Caco-2 (cell line): ENCODE results near the gene GZMB. TPM values are rescaled to one million over a fixed set of nuclear protein-coding genes. Genes with fewer than 3 reads are reported as not detected.

Experiments
- BruUV-seq: library from RNA; stranded (reverse); fragments of 400-500 nt; replicated peaks from 2 replicates; lab custom pipeline; 2021; lab: Mats Ljungman, UMichigan
- CTCF ChIA-PET: fragments of 300-600 bp; sonication (Branson Sonifier 250); formaldehyde crosslinking; loops from one replicate; lab custom pipeline; 2022; ENCODE audit warnings: antibody characterized with exemption; lab: Charles Lee
- POLR2A ChIA-PET: fragments of 300-600 bp; sonication (Branson Sonifier 250); formaldehyde crosslinking; loops from one replicate; lab custom pipeline; 2022; ENCODE audit warnings: antibody characterized with exemption; lab: Charles Lee
- DNase-seq, 2 experiments: peaks; one replicate each; pipeline versions ENCODE4 v3.0.0 to v3.0.0-alpha.2; 2020 to 2022
- H3K27me3 ChIP-seq: replicated peaks from 2 replicates; pipeline ENCODE4 v1.6.0; 2011; ENCODE audit warnings: low read length; ENCODE audit not compliant: control insufficient read depth, insufficient read depth
- H3K36me3 ChIP-seq: 2 replicates; pipeline ENCODE4 v1.5.1; 2011; ENCODE audit warnings: low read length; ENCODE audit not compliant: control insufficient read depth, insufficient read depth
- H3K4me1 ChIP-seq: fragments of 250-450 bp; sonication (Bioruptor Pico); 2 replicates; pipeline ENCODE4 v1.5.1; 2020; ENCODE audit warnings: mild to moderate bottlenecking
- H3K4me3 ChIP-seq: 2 replicates; pipeline ENCODE4 v1.5.1; 2011; ENCODE audit warnings: low read depth, mild to moderate bottlenecking, control low read depth, low read length
- H3K9me3 ChIP-seq: fragments of 250-450 bp; sonication (Bioruptor Pico); 2 replicates; pipeline ENCODE4 v1.5.1; 2020; ENCODE audit warnings: mild to moderate bottlenecking, moderate library complexity
- H3K27ac Mint-ChIP-seq: one replicate; pipeline ENCODE4 v1.8.0; 2022; ENCODE audit warnings: mixed read lengths; ENCODE audit not compliant: unreplicated experiment
- H3K27me3 Mint-ChIP-seq: one replicate; pipeline ENCODE4 v1.8.0; 2022; ENCODE audit warnings: mixed read lengths; ENCODE audit not compliant: insufficient read depth, unreplicated experiment
- H3K36me3 Mint-ChIP-seq: one replicate; pipeline ENCODE4 v1.8.0; 2022; ENCODE audit warnings: mild to moderate bottlenecking, mixed read lengths; ENCODE audit not compliant: insufficient read depth, unreplicated experiment
- H3K4me1 Mint-ChIP-seq: one replicate; pipeline ENCODE4 v1.8.0; 2022; ENCODE audit warnings: low read depth, mixed read lengths; ENCODE audit not compliant: unreplicated experiment
- H3K4me3 Mint-ChIP-seq: one replicate; pipeline ENCODE4 v1.8.0; 2022; ENCODE audit warnings: mild to moderate bottlenecking, moderate library complexity, mixed read lengths; ENCODE audit not compliant: unreplicated experiment
- H3K9me3 Mint-ChIP-seq: one replicate; pipeline ENCODE4 v1.8.0; 2022; ENCODE audit warnings: mixed read lengths; ENCODE audit not compliant: unreplicated experiment
- CTCF ChIP-seq, 2 experiments: fragments of 200-600 bp in 1 of 2; IDR thresholded peaks; 1 replicate in 1 of 2; 2 replicates in 1 of 2; pipeline versions ENCODE4 v1.5.1 to v1.8.0; 2011 to 2022; ENCODE audit warnings: antibody characterized with exemption in 1 of 2, control low read depth in 1 of 2, inconsistent platforms in 1 of 2, low read depth in 1 of 2, low read length in 1 of 2, mild to moderate bottlenecking in 1 of 2, moderate library complexity in 1 of 2; ENCODE audit not compliant: insufficient read depth in 1 of 2, severe bottlenecking in 1 of 2, unreplicated experiment in 1 of 2
- intact Hi-C: fragments of 100-400 bp; cut with micrococcal nuclease; formaldehyde crosslinking; loops from one replicate; pipeline ENCODE4 v1.10.0; 2022; ENCODE audit not compliant: unreplicated experiment
- total RNA-seq: library from RNA; stranded (reverse); gene quantifications from 2 replicates; pipeline ENCODE4 v1.2.3, GENCODE V29; 2022

The GZMB gene
- total RNA-seq, 1 experiment from 2014 or later, result not detected

DNA sequence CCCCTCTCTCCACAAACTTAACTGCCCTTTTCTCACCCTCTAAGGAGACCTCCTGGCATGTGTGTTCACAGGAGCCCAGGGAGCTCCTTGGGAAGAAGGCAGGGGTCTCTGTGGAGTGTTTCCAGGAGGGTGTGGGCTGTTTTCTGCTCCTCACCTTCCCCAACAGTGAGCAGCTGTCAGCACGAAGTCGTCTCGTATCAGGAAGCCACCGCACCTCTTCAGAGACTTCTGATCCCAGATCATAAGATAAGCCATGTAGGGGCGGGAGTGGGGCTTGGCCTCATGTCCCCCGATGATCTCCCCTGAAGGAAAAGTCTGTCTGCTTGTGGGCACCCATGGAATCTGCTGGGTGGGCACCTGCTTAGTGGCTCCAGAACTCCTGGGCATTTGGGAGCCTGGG, 1.2 kb downstream of the GZMB start:
- ChIA-PET CTCF (no interaction called here), POLR2A (no interaction called here)
- DNase-seq, result no peak

GRCh38 chr14:24632336-24632735, 1.7 kb downstream of the GZMB start:
- CTCF ChIA-PET, result no interaction called here
- Histone ChIP-seq H3K27me3 (no peaks in the 10 kb centered on the region), H3K4me1 (no peaks in the 10 kb centered on the region), H3K9me3 (no peaks in the 10 kb centered on the region), H3K4me3 (no peak overlapping the region), H3K36me3 (no peaks in the 10 kb centered on the region)
- no peaks in the 10 kb centered on the region for H3K9me3 Mint-ChIP-seq
- no peak overlapping the region for H3K4me3 Mint-ChIP-seq
- intact Hi-C loops, result no loop called here
- no peaks in the 10 kb centered on the region for H3K36me3 Mint-ChIP-seq
- TF ChIP-seq CTCF (IDR thresholded peaks at IDR 0.05; ENCODE audit: insufficient read depth in 1 of 2, low read depth in 1 of 2, low read length in 1 of 2, severe bottlenecking in 1 of 2, unreplicated experiment in 1 of 2), result no peak
- DNase-seq, result no peak
- no peaks in the 10 kb centered on the region for H3K4me1 Mint-ChIP-seq
- POLR2A ChIA-PET, result no interaction called here
- BruUV-seq, result no TSS peak
- no peak overlapping the region for H3K27ac Mint-ChIP-seq
- peaks cover 4% of the 10 kb centered on the region for H3K27me3 Mint-ChIP-seq

More for the DNA sequence above, 1.2 kb downstream of the GZMB start:
- Histone ChIP-seq H3K4me3 (no peak overlapping the region), H3K27me3 (no peaks in the 10 kb centered on the region), H3K4me1 (no peaks in the 10 kb centered on the region), H3K9me3 (no peaks in the 10 kb centered on the region), H3K36me3 (no peaks in the 10 kb centered on the region)
- TF ChIP-seq CTCF (IDR thresholded peaks at IDR 0.05; ENCODE audit: insufficient read depth in 1 of 2, low read depth in 1 of 2, low read length in 1 of 2, severe bottlenecking in 1 of 2, unreplicated experiment in 1 of 2), result no peak
- Mint-ChIP-seq H3K9me3 (no peaks in the 10 kb centered on the region), H3K36me3 (no peaks in the 10 kb centered on the region), H3K27me3 (peaks cover 2% of the 10 kb centered on the region), H3K4me3 (no peak overlapping the region), H3K27ac (no peak overlapping the region), H3K4me1 (no peaks in the 10 kb centered on the region)
- no TSS peak for BruUV-seq
- intact Hi-C loops, result no loop called here

- Histone ChIP-seq H3K27me3 (no peaks in the 10 kb centered on the region), H3K36me3 (no peaks in the 10 kb centered on the region), H3K9me3 (no peaks in the 10 kb centered on the region), H3K4me1 (no peaks in the 10 kb centered on the region), H3K4me3 (no peak overlapping the region)
- Mint-ChIP-seq H3K4me1 (no peaks in the 10 kb centered on the region), H3K9me3 (no peaks in the 10 kb centered on the region), H3K4me3 (no peak overlapping the region), H3K36me3 (no peaks in the 10 kb centered on the region), H3K27ac (no peak overlapping the region), H3K27me3 (peaks cover 4% of the 10 kb centered on the region)
- BruUV-seq, result no TSS peak
- CTCF ChIA-PET, result no interaction called here
- TF ChIP-seq CTCF (IDR thresholded peaks at IDR 0.05; ENCODE audit: insufficient read depth in 1 of 2, low read depth in 1 of 2, low read length in 1 of 2, severe bottlenecking in 1 of 2, unreplicated experiment in 1 of 2), result no peak
- intact Hi-C loops, result no loop called here
- POLR2A ChIA-PET, result no interaction called here
- no peak for DNase-seq
These were observed 2.1 kb downstream of the GZMB start for GRCh38 chr14:24631749-24632335.
